K562 (cell line): Measurements from ENCODE around the gene TRMT2B. TPM values are rescaled to one million over a fixed set of nuclear protein-coding genes. Genes with fewer than 3 reads are reported as not detected.

ENCODE experiments used
- ATAC-seq: fragments of 200-7000 bp; cut with Tn5 transposase; 3 replicates; pipeline ENCODE4 v1.9.1; 2020; ENCODE audit warnings: moderate library complexity
- BruUV-seq: library from RNA; stranded (reverse); fragments of 400-500 nt; replicated peaks from 2 replicates; lab custom pipeline; 2021; lab: Mats Ljungman, UMichigan
- CTCF ChIA-PET: fragments of 300-600 bp; formaldehyde crosslinking; extraction: SDS; loops from one replicate; lab custom pipeline; 2021; ENCODE audit warnings: low intra/inter-chr PET ratio; lab: Yijun Ruan, JAX
- POLR2A ChIA-PET: fragments of 300-600, 350-650 bp; sonication (Branson Sonifier 250); formaldehyde crosslinking; extraction: SDS; loops from one replicate; lab custom pipeline; 2021; ENCODE audit warnings: antibody characterized with exemption, inconsistent platforms; lab: Yijun Ruan, JAX
- DNase-seq, 4 experiments: peaks; one replicate each; pipeline versions ENCODE4 v3.0.0 to v3.0.0-alpha.2; 2011 to 2018; ENCODE audit warnings: low spot score in 3 of 4, mixed read lengths in 3 of 4; ENCODE audit errors: extremely low read depth in 1 of 4
- FAIRE-seq: peaks from 2 replicates; lab custom pipeline; 2011; peaks lifted over from hg19 to GRCh38; lab: Jason Lieb, UNC
- H2AFZ ChIP-seq: 2 replicates; pipeline ENCODE4 v1.6.0; 2011; ENCODE audit warnings: low read depth, low read length, control low read depth, inconsistent platforms
- H3K27ac ChIP-seq: fragments of 200-600 bp; 3 replicates; pipeline ENCODE4 v1.8.0; 2011; ENCODE audit warnings: low read depth, mild to moderate bottlenecking, control low read depth, inconsistent platforms, low read length, moderate library complexity, mixed read lengths; ENCODE audit errors: extremely low read depth
- H3K27me3 ChIP-seq, 2 experiments: fragments of 300-600 bp in 1 of 2; 2 replicates in 1 of 2; 3 replicates in 1 of 2; pipeline versions ENCODE4 v1.6.0 to v1.8.0; 2011; ENCODE audit warnings: inconsistent platforms in 2 of 2, low read length in 2 of 2, mild to moderate bottlenecking in 1 of 2, mixed read lengths in 1 of 2, moderate library complexity in 1 of 2; ENCODE audit not compliant: control insufficient read depth in 2 of 2, insufficient read depth in 2 of 2
- H3K36me3 ChIP-seq: fragments of 300-600 bp; 3 replicates; pipeline ENCODE4 v1.8.0; 2011; ENCODE audit warnings: mild to moderate bottlenecking, low read length, inconsistent platforms; ENCODE audit not compliant: control insufficient read depth, insufficient read depth
- H3K4me1 ChIP-seq, 2 experiments: fragments of 200-600 bp in 1 of 2; replicated peaks in 1 of 2; 2 replicates in 1 of 2; 3 replicates in 1 of 2; pipeline versions ENCODE4 v1.5.1 to v1.8.0; 2011; ENCODE audit warnings: inconsistent platforms in 2 of 2, low read length in 2 of 2, mild to moderate bottlenecking in 1 of 2, mixed read lengths in 1 of 2, moderate library complexity in 1 of 2; ENCODE audit not compliant: control insufficient read depth in 2 of 2, insufficient read depth in 2 of 2
- H3K4me2 ChIP-seq: 2 replicates; pipeline ENCODE4 v1.6.1; 2011; ENCODE audit warnings: low read length, control low read depth, inconsistent platforms, mixed read lengths; ENCODE audit not compliant: insufficient read depth
- H3K4me3 ChIP-seq: fragments of 200-600 bp; sonication (generic), shearing (Covaris generic); 2 replicates; pipeline ENCODE4 v1.5.1; 2016; ENCODE audit warnings: control low read depth, inconsistent platforms
- H3K79me2 ChIP-seq: fragments of 200-600 bp; 3 replicates; pipeline ENCODE4 v1.8.0; 2011; ENCODE audit warnings: low read length, inconsistent platforms; ENCODE audit not compliant: control insufficient read depth, insufficient read depth
- H3K9ac ChIP-seq, 2 experiments: 2 replicates each; pipeline versions ENCODE4 v1.6.0 to v1.6.1; 2011; ENCODE audit warnings: low read depth in 2 of 2, low read length in 2 of 2, control low read depth in 1 of 2, inconsistent platforms in 1 of 2, mild to moderate bottlenecking in 1 of 2, mixed read lengths in 1 of 2; ENCODE audit not compliant: insufficient read depth in 1 of 2
- H3K9me1 ChIP-seq: one replicate; pipeline ENCODE4 v1.6.0; 2011; ENCODE audit warnings: inconsistent platforms, mild to moderate bottlenecking, low read length, moderate library complexity; ENCODE audit not compliant: control insufficient read depth, insufficient read depth
- H3K9me3 ChIP-seq: replicated peaks from 2 replicates; pipeline ENCODE4 v1.5.1; 2011; ENCODE audit warnings: low read depth, low read length, inconsistent platforms; ENCODE audit not compliant: control insufficient read depth, insufficient read depth
- H4K20me1 ChIP-seq: replicated peaks from 2 replicates; pipeline ENCODE4 v1.6.1; 2011; ENCODE audit warnings: low read length, inconsistent platforms, mixed read lengths; ENCODE audit not compliant: control insufficient read depth, insufficient read depth
- CEBPG ChIP-seq, 3 experiments: fragments of 200-800 bp in 1 of 3; sonication (Bioruptor generic) in 1 of 3; sonication (generic) in 1 of 3; formaldehyde crosslinking in 1 of 3; IDR thresholded peaks in 2 of 3; conservative IDR thresholded peaks in 1 of 3; 2 replicates each; pipeline versions ENCODE4 v1.6.1 to v1.8.0; 2016 to 2022; ENCODE audit warnings: missing compliant biosample characterization in 2 of 3, missing genetic modification characterization in 2 of 3, mild to moderate bottlenecking in 1 of 3, missing genetic modification reagents in 1 of 3
- IFI16 ChIP-seq: fragments of 250-450 bp; sonication (Bioruptor Pico); IDR thresholded peaks from 2 replicates; pipeline ENCODE4 v2.1.2; 2022; ENCODE audit warnings: mild to moderate bottlenecking, inconsistent platforms
- JUN ChIP-seq, 2 experiments: sonication (generic) in 1 of 2; formaldehyde crosslinking in 1 of 2; IDR thresholded peaks; 2 replicates each; pipeline versions ENCODE4 v1.6.1 to v1.8.0; 2012 to 2022; ENCODE audit warnings: borderline replicate concordance in 2 of 2, mild to moderate bottlenecking in 2 of 2, improper control_type of control experiment in 1 of 2, low read depth in 1 of 2, low read length in 1 of 2, missing genetic modification reagents in 1 of 2
- KDM1A ChIP-seq, 2 experiments: fragments of 450-650 bp; IDR thresholded peaks; 2 replicates each; pipeline ENCODE4 v1.6.1; 2016; ENCODE audit warnings: mild to moderate bottlenecking in 2 of 2
- POLR2AphosphoS5 ChIP-seq: IDR thresholded peaks from 2 replicates; pipeline ENCODE4 v1.6.1; 2011; ENCODE audit warnings: mild to moderate bottlenecking, low read depth, low read length, moderate library complexity; ENCODE audit not compliant: control insufficient read depth, insufficient read depth
- PRMT5 ChIP-seq: sonication (generic); formaldehyde crosslinking; IDR thresholded peaks from 2 replicates; pipeline ENCODE4 v1.5.0; 2020; ENCODE audit warnings: missing genetic modification reagents
- STAT5A ChIP-seq: IDR thresholded peaks from 2 replicates; pipeline ENCODE4 v1.6.1; 2012; ENCODE audit warnings: low read length, inconsistent platforms, borderline replicate concordance
- TCF15 ChIP-seq: fragments of 250-450 bp; sonication (Bioruptor Pico); IDR thresholded peaks from 2 replicates; pipeline ENCODE4 v1.8.0; 2022; ENCODE audit warnings: moderate library complexity, mild to moderate bottlenecking, inconsistent platforms
- ZNF668 ChIP-seq: fragments of 250-450 bp; sonication (Bioruptor Pico); IDR thresholded peaks from 2 replicates; pipeline ENCODE4 v1.8.0; 2022; ENCODE audit warnings: mild to moderate bottlenecking, inconsistent platforms
- WGBS: fragments of 100-300 bp; shearing (Covaris generic); methylation state at CpG from one replicate; pipeline ENCODE4 v1.1.6; 2016; ENCODE audit warnings: low coverage, mixed read lengths; ENCODE audit not compliant: insufficient coverage; ENCODE audit errors: missing lambda C conversion rate; 5-methylcytosine and 5-hydroxymethylcytosine counted together
- in situ Hi-C: fragments of 300-500 bp; cut with MboI; formaldehyde crosslinking; loops from 4 replicates; pipeline ENCODE4 v1.15.0; 2018; ENCODE audit warnings: inconsistent platforms, mixed read lengths
- intact Hi-C: fragments of 100-400 bp; cut with micrococcal nuclease; formaldehyde crosslinking; loops from 2 replicates; pipeline ENCODE4 v1.14.2; 2022
- polyA plus RNA-seq, 8 experiments: library from polyadenylated mRNA; depleted of rRNA in 4 of 8; stranded (reverse) in 5 of 8; unstranded in 3 of 8; fragments of >200 nt; fragmentation: Nextera tagmentation in 2 of 8; fragmentation: Illumina TruSeq in 1 of 8; extraction: Ambion mirVana in 2 of 8; extraction: Trizol in 1 of 8; gene quantifications; 2 replicates each; pipeline versions ENCODE4 v1.2.1 to v1.2.3, GENCODE V29; 2011 to 2014; ENCODE audit warnings: inconsistent platforms in 1 of 8, missing spikeins in 1 of 8
- total RNA-seq, 7 experiments: library from RNA; depleted of rRNA in 6 of 7; stranded (reverse); fragments of >200 nt in 6 of 7; fragmentation: Illumina TruSeq in 2 of 7; extraction: Trizol in 2 of 7; gene quantifications; 2 replicates each; pipeline versions ENCODE4 v1.2.1 to v1.2.3, GENCODE V29; 2011 to 2021; ENCODE audit warnings: low replicate concordance in 1 of 7

The TRMT2B gene
- total and polyA plus RNA-seq, 9 of the 15 experiments (the other 6 are each of a cell fraction or from before 2014, with no cell fraction given), result 3.9 to 23.4 (median 18.1) TPM

- Histone ChIP-seq H3K36me3 (no peaks in the 10 kb centered on the region), H2AFZ (no peak overlapping the region), H3K9ac (no peak overlapping the region), H3K9me3 (no peaks in the 10 kb centered on the region), H3K79me2 (no peaks in the 10 kb centered on the region), H3K27me3 (peaks cover 0 to 11% of the 10 kb centered on the region in 2 experiments; a peak in 2 of 5 replicates), H3K4me1 (no peaks in the 10 kb centered on the region; a peak in 1 of 5 replicates), H3K4me2 (no peak overlapping the region), H4K20me1 (no peaks in the 10 kb centered on the region), H3K27ac (no peak overlapping the region), H3K9me1 (no peaks in the 10 kb centered on the region), H3K4me3 (no peak overlapping the region)
- FAIRE-seq (no peak), DNase-seq (no peak), ATAC-seq (no peak)
- BruUV-seq, result no TSS peak
- intact Hi-C loops (no loop called here), in situ Hi-C loops (no loop called here)
- TF ChIP-seq CEBPG (CRISPR knock-in tag; IDR thresholded peaks at IDR 0.05), result no peak
- TF ChIP-seq CEBPG (tag; conservative IDR thresholded peaks at IDR 0.05 in 1 of 2, IDR thresholded peaks at IDR 0.05 in 1 of 2), result no peak
- 2% methylated on average over 3 of the region's 3 CpGs for WGBS
- POLR2A ChIA-PET, result no interaction called here
- CTCF ChIA-PET, result no interaction called here
Observed at GRCh38 chrX:101081231-101081630, 29.3 kb upstream of the TRMT2B start.

GRCh38 chrX:101080326-101081124 is 28.6 kb upstream of the TRMT2B start:
- BruUV-seq, result no TSS peak
- in situ Hi-C loops (no loop called here), intact Hi-C loops (no loop called here)
- Histone ChIP-seq H3K9me1 (no peaks in the 10 kb centered on the region), H3K36me3 (no peaks in the 10 kb centered on the region), H3K9me3 (no peaks in the 10 kb centered on the region), H3K4me1 (no peaks in the 10 kb centered on the region; a peak in 1 of 5 replicates), H3K27ac (no peak overlapping the region), H3K4me2 (no peak overlapping the region), H3K4me3 (no peak overlapping the region), H4K20me1 (no peaks in the 10 kb centered on the region), H3K9ac (no peak overlapping the region), H3K79me2 (no peaks in the 10 kb centered on the region), H2AFZ (no peak overlapping the region), H3K27me3 (peaks cover 0 to 11% of the 10 kb centered on the region in 2 experiments; a peak in 2 of 5 replicates)
- POLR2A ChIA-PET, result interaction anchor here (0.6 kb wide), 2 partner anchors 15 to 79 kb away, joined by 3 to 4 read pairs; no protein-coding TSS in a partner anchor
- WGBS, result 8% methylated on average over 3 of the region's 3 CpGs
- FAIRE-seq (no peak), ATAC-seq (no peak), DNase-seq (no peak)
- CTCF ChIA-PET, result no interaction called here
- TF ChIP-seq STAT5A (no peak), KDM1A (IDR thresholded peaks at IDR 0.05) (no peak), IFI16 (no peak), JUN (IDR thresholded peaks at IDR 0.05; ENCODE audit: borderline replicate concordance, low read depth, low read length) (no peak), JUN (CRISPR knock-in tag; IDR thresholded peaks at IDR 0.05; ENCODE audit: borderline replicate concordance) (no peak), TCF15 (no peak), POLR2AphosphoS5 (no peak), PRMT5 (no peak), ZNF668 (CRISPR knock-in tag) (no peak)
